WTC11 (cell line): ENCODE data around the gene KDM1A. TPM values are rescaled to one million over a fixed set of nuclear protein-coding genes. Genes with fewer than 3 reads are reported as not detected.

Experiments
- ATAC-seq: fragments of 200-7000 bp; cut with Tn5 transposase; 2 replicates; pipeline ENCODE4 v1.10.0; 2021; ENCODE audit warnings: mild to moderate bottlenecking, moderate library complexity
- CTCF ChIA-PET: fragments of 300-600 bp; sonication (Branson Sonifier 250); formaldehyde crosslinking; loops from one replicate; lab custom pipeline; 2021; ENCODE audit warnings: antibody characterized with exemption; lab: Charles Lee
- POLR2A ChIA-PET: fragments of 350-600 bp; sonication (Branson Sonifier 250); formaldehyde crosslinking; loops from one replicate; lab custom pipeline; 2021; ENCODE audit warnings: antibody characterized with exemption; lab: Charles Lee
- DNase-seq: peaks from one replicate; pipeline ENCODE4 v3.0.0; 2021; ENCODE audit warnings: low spot score
- H3K27ac Mint-ChIP-seq: 2 replicates; pipeline ENCODE4 v1.8.0; 2021; ENCODE audit warnings: mixed read lengths
- H3K27me3 Mint-ChIP-seq: 2 replicates; pipeline ENCODE4 v1.8.0; 2021; ENCODE audit warnings: low read depth, mild to moderate bottlenecking, moderate library complexity, mixed read lengths
- H3K36me3 Mint-ChIP-seq: 2 replicates; pipeline ENCODE4 v1.8.0; 2021; ENCODE audit warnings: mixed read lengths
- H3K4me1 Mint-ChIP-seq: 2 replicates; pipeline ENCODE4 v1.8.0; 2022; ENCODE audit warnings: mixed read lengths
- H3K4me3 Mint-ChIP-seq: 2 replicates; pipeline ENCODE4 v1.8.0; 2021; ENCODE audit warnings: mild to moderate bottlenecking, moderate library complexity, mixed read lengths
- H3K9me3 Mint-ChIP-seq: 2 replicates; pipeline ENCODE4 v1.8.0; 2021; ENCODE audit warnings: mixed read lengths
- ATF6 ChIP-seq: sonication (generic); formaldehyde crosslinking; IDR thresholded peaks from 2 replicates; pipeline ENCODE4 v1.8.1; 2023; ENCODE audit warnings: mild to moderate bottlenecking, missing genetic modification reagents
- CREB1 ChIP-seq: sonication (generic); formaldehyde crosslinking; IDR thresholded peaks from 2 replicates; pipeline ENCODE4 v1.8.0; 2023; ENCODE audit warnings: mild to moderate bottlenecking, missing genetic modification reagents
- FOXJ3 ChIP-seq: sonication (generic); formaldehyde crosslinking; IDR thresholded peaks from 2 replicates; pipeline ENCODE4 v1.9.0; 2021; ENCODE audit warnings: missing genetic modification reagents, mild to moderate bottlenecking, borderline replicate concordance
- FOXK1 ChIP-seq: sonication (generic); formaldehyde crosslinking; IDR thresholded peaks from 2 replicates; pipeline ENCODE4 v1.8.0; 2022; ENCODE audit warnings: mild to moderate bottlenecking, moderate library complexity, missing genetic modification reagents
- IRF2 ChIP-seq: sonication (generic); formaldehyde crosslinking; IDR thresholded peaks from 2 replicates; pipeline ENCODE4 v1.8.0; 2022; ENCODE audit warnings: low read depth, missing genetic modification reagents, borderline replicate concordance
- MYBL2 ChIP-seq: sonication (generic); formaldehyde crosslinking; IDR thresholded peaks from 2 replicates; pipeline ENCODE4 v1.8.1; 2023; ENCODE audit warnings: mild to moderate bottlenecking, moderate library complexity, missing genetic modification reagents
- NFATC4 ChIP-seq: fragments of 250-450 bp; sonication (Bioruptor Pico); IDR thresholded peaks from 2 replicates; pipeline ENCODE4 v1.9.0; 2021; ENCODE audit warnings: mild to moderate bottlenecking
- TCF7 ChIP-seq: sonication (generic); formaldehyde crosslinking; IDR thresholded peaks from 2 replicates; pipeline ENCODE4 v1.8.0; 2022; ENCODE audit warnings: mild to moderate bottlenecking, low read depth, missing genetic modification reagents, moderate library complexity
- USF2 ChIP-seq: sonication (generic); formaldehyde crosslinking; IDR thresholded peaks from 2 replicates; pipeline ENCODE4 v1.8.1; 2023; ENCODE audit warnings: mild to moderate bottlenecking, missing genetic modification reagents, moderate library complexity
- ZNF121 ChIP-seq: sonication (generic); formaldehyde crosslinking; IDR thresholded peaks from 2 replicates; pipeline ENCODE4 v1.8.0; 2023; ENCODE audit warnings: missing genetic modification reagents
- ZNF416 ChIP-seq: fragments of 250-450 bp; sonication (Bioruptor Pico); IDR thresholded peaks from 2 replicates; pipeline ENCODE4 v1.9.0; 2021; ENCODE audit warnings: mild to moderate bottlenecking, inconsistent platforms
- ZNF423 ChIP-seq: fragments of 250-450 bp; sonication (Bioruptor Pico); IDR thresholded peaks from 2 replicates; pipeline ENCODE4 v2.1.2; 2022; ENCODE audit warnings: mild to moderate bottlenecking, moderate library complexity
- total RNA-seq: library from RNA; stranded (reverse); gene quantifications from 3 replicates; pipeline ENCODE4 v1.2.3, GENCODE V29; 2021
- TF ChIP-seq, protein P1 (sequence below): fragments of 250-450 bp; sonication (Bioruptor Pico); IDR thresholded peaks from 2 replicates; pipeline ENCODE4 v1.9.0; 2021; ENCODE audit warnings: mild to moderate bottlenecking
- TF ChIP-seq, protein P2 (sequence below): sonication (generic); formaldehyde crosslinking; IDR thresholded peaks from 2 replicates; pipeline ENCODE4 v1.8.1; 2023; ENCODE audit warnings: mild to moderate bottlenecking, missing genetic modification reagents
- TF ChIP-seq, protein P3 (sequence below): fragments of 250-450 bp; sonication (Bioruptor Pico); IDR thresholded peaks from 2 replicates; pipeline ENCODE4 v1.8.0; 2021; ENCODE audit warnings: mild to moderate bottlenecking
- TF ChIP-seq, protein P4 (sequence below): fragments of 250-450 bp; sonication (Bioruptor Pico); IDR thresholded peaks from 2 replicates; pipeline ENCODE4 v1.9.0; 2021; ENCODE audit warnings: mild to moderate bottlenecking, borderline replicate concordance
- TF ChIP-seq, protein P5 (sequence below): sonication (generic); formaldehyde crosslinking; IDR thresholded peaks from 2 replicates; pipeline ENCODE4 v1.8.0; 2023; ENCODE audit warnings: missing genetic modification reagents

Gene KDM1A
- total RNA-seq, 1 experiment from 2014 or later: 226 TPM

DNA sequence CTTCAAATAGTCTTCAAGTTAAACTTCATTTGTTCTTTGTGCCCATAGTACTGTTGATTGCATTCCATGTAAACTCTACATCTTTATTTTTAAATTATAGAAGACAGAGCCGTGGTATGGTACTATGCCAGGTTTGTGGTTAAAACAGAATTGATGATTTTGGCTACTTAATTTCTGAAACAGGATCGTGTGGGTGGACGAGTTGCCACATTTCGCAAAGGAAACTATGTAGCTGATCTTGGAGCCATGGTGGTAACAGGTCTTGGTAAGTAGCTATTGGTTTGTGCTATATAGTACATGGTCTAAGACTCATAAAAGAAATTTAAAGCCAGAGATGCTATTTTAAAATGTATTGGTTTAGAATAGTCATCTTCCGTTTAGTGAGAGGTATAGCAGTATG, 38.0 kb downstream of the KDM1A start:
- Mint-ChIP-seq H3K27ac (no peak overlapping the region), H3K4me1 (peaks cover 2% of the 10 kb centered on the region; the same call in 1 of the 2 replicates), H3K27me3 (no peaks in the 10 kb centered on the region), H3K4me3 (no peak overlapping the region), H3K36me3 (peaks cover 84% of the 10 kb centered on the region), H3K9me3 (no peaks in the 10 kb centered on the region)
- ATAC-seq (no peak), DNase-seq (no peak)
- POLR2A ChIA-PET: interaction anchor here (0.6 kb wide), 1 partner anchor 11 kb away, joined by 4 read pairs; no protein-coding TSS in a partner anchor
- CTCF ChIA-PET: interaction anchor here (1.4 kb wide), 1 partner anchor 10 kb away, joined by 5 read pairs; no protein-coding TSS in a partner anchor
- no peak for TF ChIP-seq CREB1 (CRISPR knock-in tag)
- TF ChIP-seq, protein P1, sequence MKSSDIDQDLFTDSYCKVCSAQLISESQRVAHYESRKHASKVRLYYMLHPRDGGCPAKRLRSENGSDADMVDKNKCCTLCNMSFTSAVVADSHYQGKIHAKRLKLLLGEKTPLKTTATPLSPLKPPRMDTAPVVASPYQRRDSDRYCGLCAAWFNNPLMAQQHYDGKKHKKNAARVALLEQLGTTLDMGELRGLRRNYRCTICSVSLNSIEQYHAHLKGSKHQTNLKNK (CRISPR knock-in tag): no peak
- no peak for TF ChIP-seq MYBL2 (CRISPR knock-in tag)
- TF ChIP-seq ATF6 (CRISPR knock-in tag): no peak
- TF ChIP-seq, protein P2, sequence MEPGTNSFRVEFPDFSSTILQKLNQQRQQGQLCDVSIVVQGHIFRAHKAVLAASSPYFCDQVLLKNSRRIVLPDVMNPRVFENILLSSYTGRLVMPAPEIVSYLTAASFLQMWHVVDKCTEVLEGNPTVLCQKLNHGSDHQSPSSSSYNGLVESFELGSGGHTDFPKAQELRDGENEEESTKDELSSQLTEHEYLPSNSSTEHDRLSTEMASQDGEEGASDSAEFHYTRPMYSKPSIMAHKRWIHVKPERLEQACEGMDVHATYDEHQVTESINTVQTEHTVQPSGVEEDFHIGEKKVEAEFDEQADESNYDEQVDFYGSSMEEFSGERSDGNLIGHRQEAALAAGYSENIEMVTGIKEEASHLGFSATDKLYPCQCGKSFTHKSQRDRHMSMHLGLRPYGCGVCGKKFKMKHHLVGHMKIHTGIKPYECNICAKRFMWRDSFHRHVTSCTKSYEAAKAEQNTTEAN: no peak
- TF ChIP-seq FOXJ3 (CRISPR knock-in tag): no peak
- no peak for TF ChIP-seq NFATC4 (CRISPR knock-in tag)
- TF ChIP-seq, protein P3, sequence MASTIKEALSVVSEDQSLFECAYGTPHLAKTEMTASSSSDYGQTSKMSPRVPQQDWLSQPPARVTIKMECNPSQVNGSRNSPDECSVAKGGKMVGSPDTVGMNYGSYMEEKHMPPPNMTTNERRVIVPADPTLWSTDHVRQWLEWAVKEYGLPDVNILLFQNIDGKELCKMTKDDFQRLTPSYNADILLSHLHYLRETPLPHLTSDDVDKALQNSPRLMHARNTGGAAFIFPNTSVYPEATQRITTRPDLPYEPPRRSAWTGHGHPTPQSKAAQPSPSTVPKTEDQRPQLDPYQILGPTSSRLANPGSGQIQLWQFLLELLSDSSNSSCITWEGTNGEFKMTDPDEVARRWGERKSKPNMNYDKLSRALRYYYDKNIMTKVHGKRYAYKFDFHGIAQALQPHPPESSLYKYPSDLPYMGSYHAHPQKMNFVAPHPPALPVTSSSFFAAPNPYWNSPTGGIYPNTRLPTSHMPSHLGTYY: no peak
- TF ChIP-seq TCF7 (CRISPR knock-in tag): no peak
- TF ChIP-seq, protein P4, sequence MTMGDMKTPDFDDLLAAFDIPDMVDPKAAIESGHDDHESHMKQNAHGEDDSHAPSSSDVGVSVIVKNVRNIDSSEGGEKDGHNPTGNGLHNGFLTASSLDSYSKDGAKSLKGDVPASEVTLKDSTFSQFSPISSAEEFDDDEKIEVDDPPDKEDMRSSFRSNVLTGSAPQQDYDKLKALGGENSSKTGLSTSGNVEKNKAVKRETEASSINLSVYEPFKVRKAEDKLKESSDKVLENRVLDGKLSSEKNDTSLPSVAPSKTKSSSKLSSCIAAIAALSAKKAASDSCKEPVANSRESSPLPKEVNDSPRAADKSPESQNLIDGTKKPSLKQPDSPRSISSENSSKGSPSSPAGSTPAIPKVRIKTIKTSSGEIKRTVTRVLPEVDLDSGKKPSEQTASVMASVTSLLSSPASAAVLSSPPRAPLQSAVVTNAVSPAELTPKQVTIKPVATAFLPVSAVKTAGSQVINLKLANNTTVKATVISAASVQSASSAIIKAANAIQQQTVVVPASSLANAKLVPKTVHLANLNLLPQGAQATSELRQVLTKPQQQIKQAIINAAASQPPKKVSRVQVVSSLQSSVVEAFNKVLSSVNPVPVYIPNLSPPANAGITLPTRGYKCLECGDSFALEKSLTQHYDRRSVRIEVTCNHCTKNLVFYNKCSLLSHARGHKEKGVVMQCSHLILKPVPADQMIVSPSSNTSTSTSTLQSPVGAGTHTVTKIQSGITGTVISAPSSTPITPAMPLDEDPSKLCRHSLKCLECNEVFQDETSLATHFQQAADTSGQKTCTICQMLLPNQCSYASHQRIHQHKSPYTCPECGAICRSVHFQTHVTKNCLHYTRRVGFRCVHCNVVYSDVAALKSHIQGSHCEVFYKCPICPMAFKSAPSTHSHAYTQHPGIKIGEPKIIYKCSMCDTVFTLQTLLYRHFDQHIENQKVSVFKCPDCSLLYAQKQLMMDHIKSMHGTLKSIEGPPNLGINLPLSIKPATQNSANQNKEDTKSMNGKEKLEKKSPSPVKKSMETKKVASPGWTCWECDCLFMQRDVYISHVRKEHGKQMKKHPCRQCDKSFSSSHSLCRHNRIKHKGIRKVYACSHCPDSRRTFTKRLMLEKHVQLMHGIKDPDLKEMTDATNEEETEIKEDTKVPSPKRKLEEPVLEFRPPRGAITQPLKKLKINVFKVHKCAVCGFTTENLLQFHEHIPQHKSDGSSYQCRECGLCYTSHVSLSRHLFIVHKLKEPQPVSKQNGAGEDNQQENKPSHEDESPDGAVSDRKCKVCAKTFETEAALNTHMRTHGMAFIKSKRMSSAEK: no peak
- TF ChIP-seq ZNF416 (CRISPR knock-in tag): no peak
- TF ChIP-seq FOXK1 (CRISPR knock-in tag): no peak
- no peak for TF ChIP-seq IRF2
- TF ChIP-seq ZNF423 (CRISPR knock-in tag): no peak
- no peak for TF ChIP-seq ZNF121 (CRISPR knock-in tag)
- TF ChIP-seq, protein P5, sequence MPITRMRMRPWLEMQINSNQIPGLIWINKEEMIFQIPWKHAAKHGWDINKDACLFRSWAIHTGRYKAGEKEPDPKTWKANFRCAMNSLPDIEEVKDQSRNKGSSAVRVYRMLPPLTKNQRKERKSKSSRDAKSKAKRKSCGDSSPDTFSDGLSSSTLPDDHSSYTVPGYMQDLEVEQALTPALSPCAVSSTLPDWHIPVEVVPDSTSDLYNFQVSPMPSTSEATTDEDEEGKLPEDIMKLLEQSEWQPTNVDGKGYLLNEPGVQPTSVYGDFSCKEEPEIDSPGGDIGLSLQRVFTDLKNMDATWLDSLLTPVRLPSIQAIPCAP (CRISPR knock-in tag): no peak

DNA sequence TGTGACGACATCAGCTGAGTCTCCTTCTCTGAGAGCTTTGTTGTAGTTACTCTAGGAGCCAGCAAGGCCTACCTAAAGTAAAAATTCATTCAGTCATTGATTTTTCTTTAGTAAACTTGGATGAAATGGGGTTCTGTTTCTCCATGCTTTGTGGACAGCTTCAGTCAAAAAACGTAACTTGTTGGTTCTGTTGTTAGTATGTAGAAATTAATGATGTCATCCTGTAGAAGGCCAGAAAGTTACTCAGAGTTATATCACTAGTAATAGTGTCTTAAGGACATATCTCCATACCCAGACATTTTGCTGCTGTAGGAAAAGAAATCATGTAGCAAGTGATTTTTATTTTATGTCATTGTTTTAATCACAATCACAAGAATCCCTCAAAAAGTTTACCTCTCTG, 43.0 kb downstream of the KDM1A start:
- DNase-seq (no peak), ATAC-seq (no peak)
- POLR2A ChIA-PET: no interaction called here
- H3K27me3 Mint-ChIP-seq: no peaks in the 10 kb centered on the region
- TF ChIP-seq USF2 (CRISPR knock-in tag): no peak
- peaks cover 77% of the 10 kb centered on the region for H3K36me3 Mint-ChIP-seq
- CTCF ChIA-PET: interaction anchor here (1.3 to 1.6 kb wide), 2 partner anchors 15 to 122 kb away, joined by 5 read pairs; no protein-coding TSS in a partner anchor
- H3K4me1 Mint-ChIP-seq: no peaks in the 10 kb centered on the region
- no peak overlapping the region; the same call in 1 of the 2 replicates for H3K27ac Mint-ChIP-seq
- H3K9me3 Mint-ChIP-seq: no peaks in the 10 kb centered on the region
- H3K4me3 Mint-ChIP-seq: no peak overlapping the region
